ENCODE measurements around the gene PCDHB7.
A peak's percentile ranks its signal among the peaks of the same experiment; 100 is the strongest.
"Not testable (repeated sequence)": the region's sequence is repeated elsewhere in the genome, so short reads cannot be mapped to it uniquely, and the experiment has no call there.

Gene PCDHB7

DNA sequence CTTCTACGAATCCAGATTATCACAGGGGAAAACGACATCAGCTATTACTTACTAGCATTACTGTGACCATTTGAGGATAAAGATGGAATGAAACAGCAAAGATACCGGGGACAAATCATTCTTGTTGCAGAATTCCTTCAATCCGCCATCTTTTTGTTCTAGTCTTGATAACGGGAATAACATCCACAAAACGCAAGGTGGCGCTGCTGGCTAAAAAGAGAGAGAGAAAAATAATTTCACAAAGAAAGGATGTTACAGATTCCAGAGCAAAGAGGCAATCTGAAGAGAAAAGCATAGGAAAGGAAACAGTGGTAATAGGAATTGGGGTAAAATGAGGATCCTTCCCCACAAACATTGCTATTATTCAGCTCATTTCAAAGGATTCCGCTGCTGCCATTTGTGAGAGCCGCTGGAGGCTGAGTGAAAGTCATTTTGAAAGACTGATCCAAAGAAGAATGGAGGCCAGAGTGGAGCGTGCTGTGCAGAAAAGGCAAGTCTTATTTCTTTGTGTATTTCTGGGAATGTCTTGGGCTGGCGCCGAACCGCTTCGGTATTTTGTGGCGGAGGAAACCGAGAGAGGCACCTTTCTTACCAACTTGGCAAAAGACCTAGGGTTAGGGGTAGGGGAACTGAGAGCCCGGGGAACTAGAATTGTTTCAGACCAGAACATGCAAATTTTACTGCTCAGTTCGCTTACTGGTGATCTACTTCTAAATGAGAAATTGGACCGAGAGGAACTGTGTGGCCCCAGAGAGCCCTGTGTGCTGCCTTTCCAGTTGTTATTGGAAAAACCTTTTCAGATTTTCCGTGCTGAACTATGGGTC, at the start of gene PCDHB7:
TSS of gene PCDHB7 (plus strand) at position 264 of the 824 bp plus-strand sequence. CDS start at position 456, 192 bp downstream.
- CTCF ChIA-PET: no interaction called here

DNA sequence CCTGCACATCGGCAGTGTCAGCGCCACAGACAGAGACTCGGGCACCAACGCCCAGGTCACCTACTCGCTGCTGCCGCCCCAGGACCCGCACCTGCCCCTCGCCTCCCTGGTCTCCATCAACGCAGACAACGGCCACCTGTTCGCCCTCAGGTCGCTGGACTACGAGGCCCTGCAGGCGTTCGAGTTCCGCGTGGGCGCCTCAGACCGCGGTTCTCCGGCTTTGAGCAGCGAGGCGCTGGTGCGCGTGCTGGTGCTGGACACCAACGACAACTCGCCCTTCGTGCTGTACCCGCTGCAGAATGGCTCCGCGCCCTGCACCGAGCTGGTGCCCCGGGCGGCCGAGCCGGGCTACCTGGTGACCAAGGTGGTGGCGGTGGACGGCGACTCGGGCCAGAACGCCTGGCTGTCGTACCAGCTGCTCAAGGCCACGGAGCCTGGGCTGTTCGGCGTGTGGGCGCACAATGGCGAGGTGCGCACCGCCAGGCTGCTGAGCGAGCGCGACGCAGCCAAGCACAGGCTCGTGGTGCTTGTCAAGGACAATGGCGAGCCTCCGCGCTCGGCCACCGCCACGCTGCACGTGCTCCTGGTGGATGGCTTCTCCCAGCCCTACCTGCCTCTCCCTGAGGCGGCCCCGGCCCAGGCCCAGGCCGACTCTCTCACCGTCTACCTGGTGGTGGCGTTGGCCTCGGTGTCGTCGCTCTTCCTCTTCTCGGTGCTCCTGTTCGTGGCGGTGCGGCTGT, 48.9 kb upstream of the PCDHB7 start:
- DNase-seq (ENCODE audit: extremely low spot score); POLR2A ChIA-PET; CTCF ChIA-PET: not testable (repeated sequence)

More for the DNA sequence above, at the start of gene PCDHB7:
- POLR2A ChIA-PET: no interaction called here
- no peak for DNase-seq (ENCODE audit: extremely low spot score)
- TF ChIP-seq, protein P1, sequence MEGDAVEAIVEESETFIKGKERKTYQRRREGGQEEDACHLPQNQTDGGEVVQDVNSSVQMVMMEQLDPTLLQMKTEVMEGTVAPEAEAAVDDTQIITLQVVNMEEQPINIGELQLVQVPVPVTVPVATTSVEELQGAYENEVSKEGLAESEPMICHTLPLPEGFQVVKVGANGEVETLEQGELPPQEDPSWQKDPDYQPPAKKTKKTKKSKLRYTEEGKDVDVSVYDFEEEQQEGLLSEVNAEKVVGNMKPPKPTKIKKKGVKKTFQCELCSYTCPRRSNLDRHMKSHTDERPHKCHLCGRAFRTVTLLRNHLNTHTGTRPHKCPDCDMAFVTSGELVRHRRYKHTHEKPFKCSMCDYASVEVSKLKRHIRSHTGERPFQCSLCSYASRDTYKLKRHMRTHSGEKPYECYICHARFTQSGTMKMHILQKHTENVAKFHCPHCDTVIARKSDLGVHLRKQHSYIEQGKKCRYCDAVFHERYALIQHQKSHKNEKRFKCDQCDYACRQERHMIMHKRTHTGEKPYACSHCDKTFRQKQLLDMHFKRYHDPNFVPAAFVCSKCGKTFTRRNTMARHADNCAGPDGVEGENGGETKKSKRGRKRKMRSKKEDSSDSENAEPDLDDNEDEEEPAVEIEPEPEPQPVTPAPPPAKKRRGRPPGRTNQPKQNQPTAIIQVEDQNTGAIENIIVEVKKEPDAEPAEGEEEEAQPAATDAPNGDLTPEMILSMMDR (IDR thresholded peaks at IDR 0.05; ENCODE audit: control extremely low read depth, extremely low read depth, low read depth, missing control alignments): peak; percentile 12

DNA sequence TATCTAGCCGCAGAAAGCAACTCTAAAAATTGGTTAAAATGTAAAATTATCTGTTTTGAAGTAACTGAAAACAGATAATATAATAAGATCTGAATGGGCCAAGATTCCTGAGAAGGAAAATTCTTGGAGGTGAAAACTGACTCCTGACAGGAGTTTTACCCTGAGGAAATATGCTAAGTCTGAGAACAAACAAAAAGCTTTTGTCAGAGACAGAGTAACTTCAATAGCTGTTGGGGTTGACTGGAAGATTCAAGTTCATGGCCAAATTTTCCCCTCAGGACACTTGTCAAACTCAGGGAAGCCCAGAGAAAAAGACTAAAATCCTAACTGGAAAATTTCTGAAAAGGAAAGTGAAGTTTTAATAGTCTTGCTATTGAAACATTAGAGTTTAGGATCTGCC, 45.1 kb upstream of the PCDHB7 start:
- CTCF ChIA-PET: no interaction called here
- TF ChIP-seq, protein P1 (IDR thresholded peaks at IDR 0.05; ENCODE audit: control extremely low read depth, extremely low read depth, low read depth, missing control alignments): no peak
- DNase-seq (ENCODE audit: extremely low spot score): no peak
- POLR2A ChIA-PET: no interaction called here

DNA sequence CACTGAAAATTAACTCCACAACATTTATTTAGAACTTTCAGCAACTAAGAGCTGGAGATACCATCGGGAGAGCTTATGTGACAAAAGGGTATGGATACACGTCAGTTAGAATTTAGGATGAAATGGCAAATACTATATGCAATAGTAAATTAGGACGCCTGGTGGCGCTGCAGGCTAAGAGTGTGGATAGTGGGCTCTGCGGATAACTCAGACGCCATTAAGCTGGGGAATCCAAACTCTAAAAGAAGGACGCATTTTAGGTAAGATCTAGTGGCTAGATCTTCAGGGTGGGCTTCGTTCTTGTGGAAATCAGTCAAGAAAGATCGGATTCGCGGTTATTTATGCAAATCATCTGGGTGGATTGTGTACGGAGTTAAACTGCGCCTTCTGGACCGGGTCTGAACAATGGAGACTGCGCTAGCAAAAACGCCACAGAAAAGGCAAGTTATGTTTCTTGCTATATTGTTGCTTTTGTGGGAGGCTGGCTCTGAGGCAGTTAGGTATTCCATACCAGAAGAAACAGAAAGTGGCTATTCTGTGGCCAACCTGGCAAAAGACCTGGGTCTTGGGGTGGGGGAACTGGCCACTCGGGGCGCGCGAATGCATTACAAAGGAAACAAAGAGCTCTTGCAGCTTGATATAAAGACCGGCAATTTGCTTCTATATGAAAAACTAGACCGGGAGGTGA, 37.3 kb upstream of the PCDHB7 start, which contains the start of gene PCDHB5:
TSS of gene PCDHB5 (plus strand) at position 177 of the 688 bp plus-strand sequence. CDS start at position 406, 229 bp downstream.
- POLR2A ChIA-PET: no interaction called here
- CTCF ChIA-PET: no interaction called here
- no peak for DNase-seq (ENCODE audit: extremely low spot score)

DNA sequence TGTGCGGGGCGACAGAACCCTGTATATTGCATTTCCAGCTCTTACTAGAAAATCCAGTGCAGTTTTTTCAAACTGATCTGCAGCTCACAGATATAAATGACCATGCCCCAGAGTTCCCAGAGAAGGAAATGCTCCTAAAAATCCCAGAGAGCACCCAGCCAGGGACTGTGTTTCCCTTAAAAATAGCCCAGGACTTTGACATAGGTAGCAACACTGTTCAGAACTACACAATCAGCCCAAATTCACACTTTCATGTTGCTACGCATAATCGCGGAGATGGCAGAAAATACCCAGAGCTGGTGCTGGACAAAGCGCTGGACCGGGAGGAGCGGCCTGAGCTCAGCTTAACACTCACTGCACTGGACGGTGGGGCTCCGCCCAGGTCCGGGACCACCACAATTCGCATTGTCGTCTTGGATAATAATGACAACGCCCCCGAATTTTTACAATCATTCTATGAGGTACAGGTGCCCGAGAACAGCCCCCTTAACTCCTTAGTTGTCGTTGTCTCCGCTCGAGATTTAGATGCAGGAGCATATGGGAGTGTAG, 36.7 kb upstream of the PCDHB7 start:
- TF ChIP-seq, protein P1 (IDR thresholded peaks at IDR 0.05; ENCODE audit: control extremely low read depth, extremely low read depth, low read depth, missing control alignments): no peak
- ChIA-PET POLR2A (no interaction called here), CTCF (no interaction called here)
- no peak for DNase-seq (ENCODE audit: extremely low spot score)

More for the DNA sequence above, 37.3 kb upstream of the PCDHB7 start, which contains the start of gene PCDHB5:
- TF ChIP-seq, protein P1 (IDR thresholded peaks at IDR 0.05; ENCODE audit: control extremely low read depth, extremely low read depth, low read depth, missing control alignments): no peak

DNA sequence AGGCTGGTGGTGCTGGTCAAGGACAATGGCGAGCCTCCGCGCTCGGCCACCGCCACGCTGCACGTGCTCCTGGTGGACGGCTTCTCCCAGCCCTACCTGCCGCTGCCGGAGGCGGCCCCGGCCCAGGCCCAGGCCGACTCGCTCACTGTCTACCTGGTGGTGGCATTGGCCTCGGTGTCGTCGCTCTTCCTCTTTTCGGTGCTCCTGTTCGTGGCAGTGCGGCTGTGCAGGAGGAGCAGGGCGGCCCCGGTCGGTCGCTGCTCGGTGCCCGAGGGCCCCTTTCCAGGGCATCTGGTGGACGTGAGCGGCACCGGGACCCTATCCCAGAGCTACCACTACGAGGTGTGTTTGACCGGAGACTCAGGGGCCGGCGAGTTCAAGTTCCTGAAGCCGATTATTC, 35.1 kb upstream of the PCDHB7 start:
- POLR2A ChIA-PET; CTCF ChIA-PET; DNase-seq (ENCODE audit: extremely low spot score): not testable (repeated sequence)

DNA sequence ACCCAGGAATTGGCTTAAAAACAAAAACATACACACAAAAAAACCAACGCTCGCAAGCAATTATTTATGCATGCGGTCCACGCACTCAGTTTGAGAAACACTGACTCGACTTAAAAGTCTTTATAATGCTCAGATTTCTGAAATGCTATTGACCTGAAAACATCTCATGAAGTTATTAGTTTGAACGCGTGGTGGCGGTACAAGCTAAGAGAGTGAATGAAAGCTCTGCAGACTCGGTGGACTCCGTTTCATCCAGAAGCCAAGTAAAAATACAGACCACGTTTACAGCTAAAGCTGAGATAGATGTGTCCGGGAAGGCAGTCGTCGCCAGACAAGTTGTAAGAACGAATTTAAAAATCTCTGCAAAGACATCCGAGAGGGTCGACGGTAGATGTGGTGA, 22.6 kb upstream of the PCDHB7 start, which contains the start of gene PCDHB6:
TSS of gene PCDHB6 (plus strand) at position 246 of the 400 bp plus-strand sequence. CDS start 201 bp downstream, outside the sequence.
- CTCF ChIA-PET: no interaction called here
- DNase-seq (ENCODE audit: extremely low spot score): no peak

More for the DNA sequence above, 22.6 kb upstream of the PCDHB7 start, which contains the start of gene PCDHB6:
- TF ChIP-seq, protein P1 (IDR thresholded peaks at IDR 0.05; ENCODE audit: control extremely low read depth, extremely low read depth, low read depth, missing control alignments): no peak
- POLR2A ChIA-PET: no interaction called here

Data from GM10248 (cell line).